Loucy (cell line): Measurements from ENCODE around the gene C1QTNF12.

Source experiments
- EZH2phosphoT487 ChIP-seq: fragments of 200-600 bp; IDR thresholded peaks from 2 replicates; pipeline ENCODE4 v1.6.1; 2018; ENCODE audit warnings: antibody characterized with exemption, mild to moderate bottlenecking, moderate library complexity, borderline replicate concordance
- TF ChIP-seq, protein P1 (sequence below): fragments of 200-600 bp; sonication (generic); conservative IDR thresholded peaks from 2 replicates; pipeline ENCODE4 v1.5.1; 2014; ENCODE audit warnings: mild to moderate bottlenecking, antibody characterized with exemption, low read length

- TF ChIP-seq, protein P1, sequence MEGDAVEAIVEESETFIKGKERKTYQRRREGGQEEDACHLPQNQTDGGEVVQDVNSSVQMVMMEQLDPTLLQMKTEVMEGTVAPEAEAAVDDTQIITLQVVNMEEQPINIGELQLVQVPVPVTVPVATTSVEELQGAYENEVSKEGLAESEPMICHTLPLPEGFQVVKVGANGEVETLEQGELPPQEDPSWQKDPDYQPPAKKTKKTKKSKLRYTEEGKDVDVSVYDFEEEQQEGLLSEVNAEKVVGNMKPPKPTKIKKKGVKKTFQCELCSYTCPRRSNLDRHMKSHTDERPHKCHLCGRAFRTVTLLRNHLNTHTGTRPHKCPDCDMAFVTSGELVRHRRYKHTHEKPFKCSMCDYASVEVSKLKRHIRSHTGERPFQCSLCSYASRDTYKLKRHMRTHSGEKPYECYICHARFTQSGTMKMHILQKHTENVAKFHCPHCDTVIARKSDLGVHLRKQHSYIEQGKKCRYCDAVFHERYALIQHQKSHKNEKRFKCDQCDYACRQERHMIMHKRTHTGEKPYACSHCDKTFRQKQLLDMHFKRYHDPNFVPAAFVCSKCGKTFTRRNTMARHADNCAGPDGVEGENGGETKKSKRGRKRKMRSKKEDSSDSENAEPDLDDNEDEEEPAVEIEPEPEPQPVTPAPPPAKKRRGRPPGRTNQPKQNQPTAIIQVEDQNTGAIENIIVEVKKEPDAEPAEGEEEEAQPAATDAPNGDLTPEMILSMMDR, result no peak
- TF ChIP-seq EZH2phosphoT487, result no peak
Observed at GRCh38 chr1:1198423-1199140, 47.9 kb downstream of the C1QTNF12 start.
